IMR-90 (cell line): ENCODE results near the gene ATP11B. TPM values are rescaled to one million over a fixed set of nuclear protein-coding genes. Genes with fewer than 3 reads are reported as not detected.

ENCODE experiments used
- ATAC-seq: fragments of 200-7000 bp; cut with Tn5 transposase; 2 replicates; pipeline ENCODE4 v1.9.1; 2020; ENCODE audit warnings: low read depth, mild to moderate bottlenecking, moderate library complexity
- BruUV-seq: library from RNA; stranded (reverse); fragments of 400-500 nt; replicated peaks from 2 replicates; lab custom pipeline; 2021; lab: Mats Ljungman, UMichigan
- CTCF ChIA-PET: fragments of 300-600 bp; formaldehyde crosslinking; extraction: SDS; loops from one replicate; lab custom pipeline; 2021; ENCODE audit warnings: antibody characterized with exemption; lab: Yijun Ruan, JAX
- POLR2A ChIA-PET: fragments of 300-600 bp; sonication (Branson Sonifier 250); formaldehyde crosslinking; loops from one replicate; lab custom pipeline; 2022; ENCODE audit warnings: antibody characterized with exemption; ENCODE audit not compliant: unreplicated experiment; lab: Charles Lee
- DNase-seq: peaks from one replicate; pipeline ENCODE4 v3.0.0; 2013
- H2AFZ ChIP-seq: replicated peaks from 2 replicates; pipeline ENCODE3; 2013; ENCODE audit warnings: low read length, mild to moderate bottlenecking; ENCODE audit not compliant: poor library complexity
- H2AK5ac ChIP-seq: 2 replicates; pipeline ENCODE4 v1.6.1; 2013; ENCODE audit warnings: low read depth, low read length, inconsistent platforms
- H2AK9ac ChIP-seq: replicated peaks from 2 replicates; pipeline ENCODE3; 2013; ENCODE audit warnings: mild to moderate bottlenecking, low read depth, low read length, moderate library complexity; ENCODE audit not compliant: poor library complexity
- H2BK120ac ChIP-seq: 2 replicates; pipeline ENCODE4 v1.6.1; 2013; ENCODE audit warnings: low read depth, low read length, inconsistent platforms
- H2BK15ac ChIP-seq: 3 replicates; pipeline ENCODE4 v1.6.1; 2013; ENCODE audit warnings: low read depth, low read length, inconsistent platforms
- H2BK20ac ChIP-seq: 2 replicates; pipeline ENCODE4 v1.6.1; 2013; ENCODE audit warnings: low read depth, mild to moderate bottlenecking, inconsistent platforms, low read length, moderate library complexity
- H2BK5ac ChIP-seq: 2 replicates; pipeline ENCODE4 v1.6.1; 2013; ENCODE audit warnings: mild to moderate bottlenecking, low read depth, low read length, inconsistent platforms; ENCODE audit not compliant: poor library complexity, severe bottlenecking
- H3K14ac ChIP-seq: replicated peaks from 2 replicates; pipeline ENCODE4 v1.6.1; 2013; ENCODE audit warnings: low read depth, low read length, inconsistent platforms
- H3K18ac ChIP-seq: 2 replicates; pipeline ENCODE4 v1.6.1; 2013; ENCODE audit warnings: low read depth, low read length, control low read depth
- H3K23ac ChIP-seq: 2 replicates; pipeline ENCODE4 v1.6.1; 2013; ENCODE audit warnings: low read depth, low read length, inconsistent platforms
- H3K27ac ChIP-seq: 2 replicates; pipeline ENCODE4 v1.5.1; 2013; ENCODE audit warnings: mild to moderate bottlenecking, control low read depth, low read length; ENCODE audit not compliant: insufficient read depth
- H3K27me3 ChIP-seq: 2 replicates; pipeline ENCODE4 v1.6.1; 2013; ENCODE audit warnings: low read length; ENCODE audit not compliant: control insufficient read depth, insufficient read depth
- H3K36me3 ChIP-seq: 2 replicates; pipeline ENCODE4 v1.6.1; 2013; ENCODE audit warnings: low read length, mixed read lengths; ENCODE audit not compliant: control insufficient read depth, insufficient read depth
- H3K4ac ChIP-seq: 2 replicates; pipeline ENCODE4 v1.6.1; 2013; ENCODE audit warnings: low read depth, low read length, inconsistent platforms
- H3K4me1 ChIP-seq: 2 replicates; pipeline ENCODE4 v1.6.1; 2013; ENCODE audit warnings: low read length, mixed read lengths; ENCODE audit not compliant: control insufficient read depth, insufficient read depth
- H3K4me2 ChIP-seq: 2 replicates; pipeline ENCODE4 v1.6.1; 2013; ENCODE audit warnings: low read depth, mild to moderate bottlenecking, control low read depth, low read length, moderate library complexity
- H3K4me3 ChIP-seq: 2 replicates; pipeline ENCODE4 v1.5.1; 2013; ENCODE audit warnings: low read depth, mild to moderate bottlenecking, control low read depth, low read length, moderate library complexity; ENCODE audit not compliant: insufficient read depth
- H3K56ac ChIP-seq: 2 replicates; pipeline ENCODE4 v1.6.1; 2013; ENCODE audit warnings: low read length, inconsistent platforms; ENCODE audit not compliant: insufficient read depth; ENCODE audit errors: extremely low read depth
- H3K79me1 ChIP-seq, 2 experiments: 2 replicates each; pipeline ENCODE4 v1.6.1; 2013; ENCODE audit warnings: low read length in 2 of 2, inconsistent platforms in 1 of 2, low read depth in 1 of 2
- H3K9ac ChIP-seq: 2 replicates; pipeline ENCODE4 v1.6.1; 2013; ENCODE audit warnings: low read depth, low read length, control low read depth
- H3K9me1 ChIP-seq: 2 replicates; pipeline ENCODE4 v1.6.1; 2013; ENCODE audit warnings: low read length, inconsistent platforms; ENCODE audit not compliant: insufficient read depth
- H3K9me3 ChIP-seq: 2 replicates; pipeline ENCODE4 v1.6.1; 2013; ENCODE audit warnings: low read length; ENCODE audit not compliant: control insufficient read depth, insufficient read depth
- H4K20me1 ChIP-seq: 2 replicates; pipeline ENCODE4 v1.6.1; 2013; ENCODE audit warnings: low read length, inconsistent platforms; ENCODE audit not compliant: insufficient read depth
- H4K5ac ChIP-seq: 2 replicates; pipeline ENCODE4 v1.6.1; 2013; ENCODE audit warnings: mild to moderate bottlenecking, low read depth, low read length, control low read depth
- H4K8ac ChIP-seq, 2 experiments: 2 replicates each; pipeline ENCODE4 v1.6.1; 2013; ENCODE audit warnings: low read depth in 2 of 2, low read length in 2 of 2, control low read depth in 1 of 2, inconsistent platforms in 1 of 2
- H4K91ac ChIP-seq: 2 replicates; pipeline ENCODE4 v1.6.1; 2013; ENCODE audit warnings: low read depth, low read length, inconsistent platforms; ENCODE audit not compliant: insufficient read depth
- MAFK ChIP-seq: IDR thresholded peaks from 2 replicates; pipeline ENCODE4 v1.6.1; 2012; ENCODE audit warnings: low read depth, low read length, improper control_type of control experiment
- MXI1 ChIP-seq: IDR thresholded peaks from 2 replicates; pipeline ENCODE4 v1.6.1; 2012; ENCODE audit warnings: low read depth, mild to moderate bottlenecking, low read length, moderate library complexity, borderline replicate concordance
- NFE2L2 ChIP-seq: fragments of 150-350 bp; IDR thresholded peaks from 2 replicates; pipeline ENCODE4 v1.6.1; 2016; ENCODE audit warnings: low read depth, mild to moderate bottlenecking, low read length
- RAD21 ChIP-seq: IDR thresholded peaks from 2 replicates; pipeline ENCODE4 v1.6.1; 2012; ENCODE audit warnings: low read length, improper control_type of control experiment
- WGBS, 2 experiments: methylation state at CpG; one replicate each; pipeline versions ENCODE4 v1.1.5 to v1.1.7; 2013; ENCODE audit warnings: missing lambda C conversion rate in 2 of 2; ENCODE audit not compliant: insufficient read length in 1 of 2; ENCODE audit errors: extremely low coverage in 2 of 2; 5-methylcytosine and 5-hydroxymethylcytosine counted together
- dilution Hi-C: fragments of 300-500 bp; cut with HindIII; formaldehyde crosslinking; loops from one replicate; pipeline ENCODE4 v1.14.3; 2018; ENCODE audit warnings: low sequenced_read_pairs; ENCODE audit not compliant: unreplicated experiment
- in situ Hi-C: fragments of 300-500 bp; cut with MboI; formaldehyde crosslinking; loops from 3 replicates; pipeline ENCODE4 v1.14.3; 2019; ENCODE audit warnings: low sequenced_read_pairs, inconsistent platforms, mixed read lengths
- intact Hi-C: fragments of 100-400 bp; cut with micrococcal nuclease; formaldehyde crosslinking; loops from 2 replicates; pipeline ENCODE4 v1.10.0; 2022
- polyA plus RNA-seq, 3 experiments: library from polyadenylated mRNA; depleted of rRNA; stranded (reverse); fragments of >200 nt; gene quantifications; 2 replicates each; pipeline ENCODE4 v1.2.3, GENCODE V29; 2012; ENCODE audit warnings: low replicate concordance in 1 of 3
- total RNA-seq: library from RNA; depleted of rRNA; stranded (reverse); fragments of >200 nt; gene quantifications from 2 replicates; pipeline ENCODE4 v1.2.3, GENCODE V29; 2012

ATP11B gene
- total and polyA plus RNA-seq, 2 of the 4 experiments (the other 2 are of a cell fraction) = 10.0 to 39.6 TPM

DNA sequence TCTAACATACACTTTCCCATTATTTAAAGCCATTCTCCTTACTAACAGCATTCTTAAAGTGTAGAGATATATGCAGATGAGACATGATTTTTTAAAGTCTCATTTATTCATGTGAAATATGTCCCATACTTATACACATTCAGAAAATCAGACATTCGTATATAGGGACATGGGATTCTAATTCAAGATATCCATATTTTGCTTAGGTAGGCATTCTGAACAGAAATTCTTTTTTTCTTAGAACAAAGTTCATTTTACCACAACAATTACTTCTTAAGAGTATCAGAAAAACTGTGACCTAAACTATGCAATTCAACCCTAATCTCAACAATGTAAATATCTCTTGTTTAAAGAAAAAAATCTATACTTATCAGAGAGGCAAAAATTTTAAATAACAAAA lies 170.9 kb downstream of the ATP11B start:
- Histone ChIP-seq H3K27me3 (no peaks in the 10 kb centered on the region), H2BK120ac (no peak overlapping the region), H4K5ac (no peak overlapping the region), H2BK15ac (no peak overlapping the region), H2BK5ac (no peak overlapping the region), H3K4ac (no peak overlapping the region), H3K4me3 (no peak overlapping the region), H3K56ac (no peak overlapping the region), H3K9me1 (peaks cover 2% of the 10 kb centered on the region), H3K36me3 (peaks cover 4% of the 10 kb centered on the region; the same call in 1 of the 2 replicates), H3K23ac (no peak overlapping the region), H2AK5ac (no peak overlapping the region), H3K79me1 (peaks cover 10 to 35% of the 10 kb centered on the region in 2 experiments; a peak in 3 of 4 replicates), H3K14ac (no peak overlapping the region), H2BK20ac (no peak overlapping the region), H3K27ac (no peak overlapping the region), H3K4me2 (no peak overlapping the region), H4K91ac (no peak overlapping the region), H4K8ac (no peak overlapping the region), H3K4me1 (peaks cover 10% of the 10 kb centered on the region), H2AK9ac (no peak overlapping the region), H3K18ac (no peak overlapping the region), H3K9me3 (no peaks in the 10 kb centered on the region), H2AFZ (no peak overlapping the region), H3K9ac (no peak overlapping the region), H4K20me1 (peaks cover 5% of the 10 kb centered on the region)
- intact Hi-C loops (no loop called here), in situ Hi-C loops (no loop called here), dilution Hi-C loops (no loop called here)
- CTCF ChIA-PET = no interaction called here
- DNase-seq (no peak), ATAC-seq (no peak)
- no TSS peak for BruUV-seq
- no peak for TF ChIP-seq MXI1
- TF ChIP-seq NFE2L2 = no peak
- TF ChIP-seq RAD21 = no peak
- peak; percentile 84 for TF ChIP-seq MAFK
- POLR2A ChIA-PET = no interaction called here
- no CpG with 5 or more reads among the region's 1 CpG for WGBS, 2 experiments
